Hair follicle dermal papilla cell (primary cell): Measurements from ENCODE around the gene SCNN1B. TPM values are rescaled to one million over a fixed set of nuclear protein-coding genes. Genes with fewer than 3 reads are reported as not detected.

ENCODE experiments used
- total RNA-seq: library from RNA; depleted of rRNA; stranded (reverse); fragments of >200 nt; gene quantifications from 2 replicates; pipeline ENCODE4 v1.2.3, GENCODE V29; 2012

The SCNN1B gene, protein sequence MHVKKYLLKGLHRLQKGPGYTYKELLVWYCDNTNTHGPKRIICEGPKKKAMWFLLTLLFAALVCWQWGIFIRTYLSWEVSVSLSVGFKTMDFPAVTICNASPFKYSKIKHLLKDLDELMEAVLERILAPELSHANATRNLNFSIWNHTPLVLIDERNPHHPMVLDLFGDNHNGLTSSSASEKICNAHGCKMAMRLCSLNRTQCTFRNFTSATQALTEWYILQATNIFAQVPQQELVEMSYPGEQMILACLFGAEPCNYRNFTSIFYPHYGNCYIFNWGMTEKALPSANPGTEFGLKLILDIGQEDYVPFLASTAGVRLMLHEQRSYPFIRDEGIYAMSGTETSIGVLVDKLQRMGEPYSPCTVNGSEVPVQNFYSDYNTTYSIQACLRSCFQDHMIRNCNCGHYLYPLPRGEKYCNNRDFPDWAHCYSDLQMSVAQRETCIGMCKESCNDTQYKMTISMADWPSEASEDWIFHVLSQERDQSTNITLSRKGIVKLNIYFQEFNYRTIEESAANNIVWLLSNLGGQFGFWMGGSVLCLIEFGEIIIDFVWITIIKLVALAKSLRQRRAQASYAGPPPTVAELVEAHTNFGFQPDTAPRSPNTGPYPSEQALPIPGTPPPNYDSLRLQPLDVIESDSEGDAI
- not detected in 2 replicates for total RNA-seq

DNA sequence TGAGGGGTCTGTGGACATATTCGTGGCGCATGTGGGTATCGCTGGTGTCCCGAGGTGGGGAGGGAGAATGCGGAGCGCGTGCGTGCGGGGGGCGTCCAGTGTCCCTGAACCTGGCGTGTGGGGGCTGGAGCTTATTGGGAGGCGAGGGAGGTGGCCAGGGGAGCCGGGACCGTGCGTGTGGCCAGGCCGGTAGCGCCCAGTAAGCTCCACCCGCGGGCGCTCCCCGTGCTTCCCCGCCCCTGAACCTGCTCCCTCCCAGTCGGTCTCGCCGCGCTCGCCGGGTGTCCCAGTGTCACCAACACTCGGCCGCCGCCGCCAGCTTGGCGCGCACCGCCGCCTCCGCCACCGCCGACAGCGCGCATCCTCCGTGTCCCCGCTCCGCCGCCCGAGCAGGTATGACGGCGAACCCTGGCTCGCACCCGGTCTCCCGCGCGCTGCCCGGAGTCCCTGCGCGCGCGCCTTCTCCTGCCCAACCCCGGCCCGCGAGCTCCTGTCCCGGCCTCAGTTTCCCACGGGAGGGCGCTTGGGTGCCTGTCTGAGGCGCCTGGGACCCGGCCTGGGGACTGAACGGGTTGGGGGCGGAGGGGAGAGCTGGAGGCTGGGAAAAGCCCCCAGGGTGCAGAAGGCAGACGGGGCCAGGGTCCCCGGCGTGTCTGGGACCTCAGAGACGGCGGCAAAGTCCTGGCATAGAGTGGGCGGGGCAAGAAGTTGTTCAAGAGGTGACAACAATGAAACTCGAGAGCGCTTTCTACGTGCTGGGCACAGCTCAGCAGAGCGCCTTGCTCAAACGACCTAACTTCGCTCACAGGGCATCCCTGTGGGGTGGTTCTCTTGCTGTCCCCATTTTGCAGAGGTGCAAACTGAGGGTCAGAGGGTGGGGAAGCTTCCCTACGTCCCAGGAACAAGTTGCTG, at the start of gene SCNN1B:
SCNN1B (plus strand) TSS at position 258 of the 912 bp plus-strand sequence. CDS start 46,298 bp downstream, outside the sequence.

Other genes starting within 250 kb of the SCNN1B start
- 8.3 and 9.9 TPM in 2 replicates for gene USP31, start 152.8 kb upstream of the SCNN1B start, total RNA-seq
- gene SCNN1G, start 119.6 kb upstream of the SCNN1B start, total RNA-seq: not detected in 2 replicates
- 27.6 and 32.5 TPM in 2 replicates for gene COG7, start 150.9 kb downstream of the SCNN1B start, total RNA-seq
- 24.9 and 40.1 TPM in 2 replicates for gene GGA2, start 208.2 kb downstream of the SCNN1B start, total RNA-seq